ENCODE measurements around the gene XG.

Gene XG

DNA sequence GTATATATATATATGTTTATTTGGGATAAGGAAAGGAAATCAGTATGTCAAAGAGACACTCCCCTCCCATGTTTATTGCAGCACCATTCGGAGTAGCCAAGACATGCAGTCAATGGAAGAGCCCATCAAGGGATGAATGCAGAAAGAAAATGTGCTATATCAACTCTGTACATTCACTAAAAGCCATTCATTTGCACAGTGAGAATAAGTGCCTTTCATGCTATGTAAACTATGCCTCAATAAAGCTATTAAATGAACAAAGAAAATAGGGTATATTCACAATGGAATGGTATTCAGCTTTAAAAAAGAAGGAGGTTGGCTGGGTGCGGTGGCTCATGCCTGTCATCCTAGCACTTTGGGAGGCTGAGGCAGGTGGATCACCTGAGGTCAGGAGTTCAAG is 40.4 kb upstream of the XG start:
- TF ChIP-seq ZNF70 (CRISPR knock-in tag; IDR thresholded peaks at IDR 0.05) (no peak), RARB (CRISPR knock-in tag; IDR thresholded peaks at IDR 0.05) (no peak), CSDC2 (CRISPR knock-in tag; IDR thresholded peaks at IDR 0.05) (no peak), BACH2 (CRISPR knock-in tag; IDR thresholded peaks at IDR 0.05; ENCODE audit: borderline replicate concordance) (no peak), TOX (CRISPR knock-in tag; IDR thresholded peaks at IDR 0.05; ENCODE audit: borderline replicate concordance) (no peak), SNAI2 (CRISPR knock-in tag; IDR thresholded peaks at IDR 0.05) (no peak), ISL1 (CRISPR knock-in tag; IDR thresholded peaks at IDR 0.05) (no peak), TSHZ2 (CRISPR knock-in tag; IDR thresholded peaks at IDR 0.05) (no peak), PPARA (CRISPR knock-in tag; IDR thresholded peaks at IDR 0.05; ENCODE audit: borderline replicate concordance) (no peak), ZNF565 (CRISPR knock-in tag; conservative IDR thresholded peaks at IDR 0.05; ENCODE audit: low read depth) (no peak), ZFP30 (CRISPR knock-in tag; IDR thresholded peaks at IDR 0.05) (no peak), TCF4 (CRISPR knock-in tag; IDR thresholded peaks at IDR 0.05; ENCODE audit: borderline replicate concordance) (no peak), GLIS3 (CRISPR knock-in tag; IDR thresholded peaks at IDR 0.05) (no peak)
- TF ChIP-seq, protein P1, sequence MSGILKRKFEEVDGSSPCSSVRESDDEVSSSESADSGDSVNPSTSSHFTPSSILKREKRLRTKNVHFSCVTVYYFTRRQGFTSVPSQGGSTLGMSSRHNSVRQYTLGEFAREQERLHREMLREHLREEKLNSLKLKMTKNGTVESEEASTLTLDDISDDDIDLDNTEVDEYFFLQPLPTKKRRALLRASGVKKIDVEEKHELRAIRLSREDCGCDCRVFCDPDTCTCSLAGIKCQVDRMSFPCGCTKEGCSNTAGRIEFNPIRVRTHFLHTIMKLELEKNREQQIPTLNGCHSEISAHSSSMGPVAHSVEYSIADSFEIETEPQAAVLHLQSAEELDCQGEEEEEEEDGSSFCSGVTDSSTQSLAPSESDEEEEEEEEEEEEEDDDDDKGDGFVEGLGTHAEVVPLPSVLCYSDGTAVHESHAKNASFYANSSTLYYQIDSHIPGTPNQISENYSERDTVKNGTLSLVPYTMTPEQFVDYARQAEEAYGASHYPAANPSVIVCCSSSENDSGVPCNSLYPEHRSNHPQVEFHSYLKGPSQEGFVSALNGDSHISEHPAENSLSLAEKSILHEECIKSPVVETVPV (CRISPR knock-in tag; IDR thresholded peaks at IDR 0.05): no peak
- TF ChIP-seq, protein P2, sequence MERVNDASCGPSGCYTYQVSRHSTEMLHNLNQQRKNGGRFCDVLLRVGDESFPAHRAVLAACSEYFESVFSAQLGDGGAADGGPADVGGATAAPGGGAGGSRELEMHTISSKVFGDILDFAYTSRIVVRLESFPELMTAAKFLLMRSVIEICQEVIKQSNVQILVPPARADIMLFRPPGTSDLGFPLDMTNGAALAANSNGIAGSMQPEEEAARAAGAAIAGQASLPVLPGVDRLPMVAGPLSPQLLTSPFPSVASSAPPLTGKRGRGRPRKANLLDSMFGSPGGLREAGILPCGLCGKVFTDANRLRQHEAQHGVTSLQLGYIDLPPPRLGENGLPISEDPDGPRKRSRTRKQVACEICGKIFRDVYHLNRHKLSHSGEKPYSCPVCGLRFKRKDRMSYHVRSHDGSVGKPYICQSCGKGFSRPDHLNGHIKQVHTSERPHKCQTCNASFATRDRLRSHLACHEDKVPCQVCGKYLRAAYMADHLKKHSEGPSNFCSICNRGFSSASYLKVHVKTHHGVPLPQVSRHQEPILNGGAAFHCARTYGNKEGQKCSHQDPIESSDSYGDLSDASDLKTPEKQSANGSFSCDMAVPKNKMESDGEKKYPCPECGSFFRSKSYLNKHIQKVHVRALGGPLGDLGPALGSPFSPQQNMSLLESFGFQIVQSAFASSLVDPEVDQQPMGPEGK (CRISPR knock-in tag; IDR thresholded peaks at IDR 0.05; ENCODE audit: borderline replicate concordance): no peak
- TF ChIP-seq, protein P3, sequence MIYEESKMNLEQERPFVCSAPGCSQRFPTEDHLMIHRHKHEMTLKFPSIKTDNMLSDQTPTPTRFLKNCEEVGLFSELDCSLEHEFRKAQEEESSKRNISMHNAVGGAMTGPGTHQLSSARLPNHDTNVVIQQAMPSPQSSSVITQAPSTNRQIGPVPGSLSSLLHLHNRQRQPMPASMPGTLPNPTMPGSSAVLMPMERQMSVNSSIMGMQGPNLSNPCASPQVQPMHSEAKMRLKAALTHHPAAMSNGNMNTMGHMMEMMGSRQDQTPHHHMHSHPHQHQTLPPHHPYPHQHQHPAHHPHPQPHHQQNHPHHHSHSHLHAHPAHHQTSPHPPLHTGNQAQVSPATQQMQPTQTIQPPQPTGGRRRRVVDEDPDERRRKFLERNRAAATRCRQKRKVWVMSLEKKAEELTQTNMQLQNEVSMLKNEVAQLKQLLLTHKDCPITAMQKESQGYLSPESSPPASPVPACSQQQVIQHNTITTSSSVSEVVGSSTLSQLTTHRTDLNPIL (CRISPR knock-in tag; IDR thresholded peaks at IDR 0.05; ENCODE audit: low read depth): no peak
- TF ChIP-seq, protein P4, sequence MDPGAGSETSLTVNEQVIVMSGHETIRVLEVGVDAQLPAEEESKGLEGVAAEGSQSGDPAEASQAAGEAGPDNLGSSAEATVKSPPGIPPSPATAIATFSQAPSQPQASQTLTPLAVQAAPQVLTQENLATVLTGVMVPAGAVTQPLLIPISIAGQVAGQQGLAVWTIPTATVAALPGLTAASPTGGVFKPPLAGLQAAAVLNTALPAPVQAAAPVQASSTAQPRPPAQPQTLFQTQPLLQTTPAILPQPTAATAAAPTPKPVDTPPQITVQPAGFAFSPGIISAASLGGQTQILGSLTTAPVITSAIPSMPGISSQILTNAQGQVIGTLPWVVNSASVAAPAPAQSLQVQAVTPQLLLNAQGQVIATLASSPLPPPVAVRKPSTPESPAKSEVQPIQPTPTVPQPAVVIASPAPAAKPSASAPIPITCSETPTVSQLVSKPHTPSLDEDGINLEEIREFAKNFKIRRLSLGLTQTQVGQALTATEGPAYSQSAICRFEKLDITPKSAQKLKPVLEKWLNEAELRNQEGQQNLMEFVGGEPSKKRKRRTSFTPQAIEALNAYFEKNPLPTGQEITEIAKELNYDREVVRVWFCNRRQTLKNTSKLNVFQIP (CRISPR knock-in tag; IDR thresholded peaks at IDR 0.05; ENCODE audit: borderline replicate concordance, low read depth): no peak
- no peak for ATAC-seq

GRCh38 chrX:2712428-2712827 is 39.4 kb upstream of the XG start:
- TF ChIP-seq ZC3H10 (CRISPR knock-in tag; IDR thresholded peaks at IDR 0.05) (no peak), ISL1 (CRISPR knock-in tag; IDR thresholded peaks at IDR 0.05) (no peak), ZNF8 (CRISPR knock-in tag; IDR thresholded peaks at IDR 0.05) (no peak), OSR1 (CRISPR knock-in tag; IDR thresholded peaks at IDR 0.05) (no peak), BACH2 (CRISPR knock-in tag; IDR thresholded peaks at IDR 0.05; ENCODE audit: borderline replicate concordance) (no peak), RARB (CRISPR knock-in tag; IDR thresholded peaks at IDR 0.05) (no peak), ZNF565 (CRISPR knock-in tag; conservative IDR thresholded peaks at IDR 0.05; ENCODE audit: low read depth) (no peak), GLIS3 (CRISPR knock-in tag; IDR thresholded peaks at IDR 0.05) (no peak), SNAI2 (CRISPR knock-in tag; IDR thresholded peaks at IDR 0.05) (no peak), ZNF70 (CRISPR knock-in tag; IDR thresholded peaks at IDR 0.05) (no peak)
- TF ChIP-seq, protein P1 (CRISPR knock-in tag; IDR thresholded peaks at IDR 0.05): no peak
- TF ChIP-seq, protein P4 (CRISPR knock-in tag; IDR thresholded peaks at IDR 0.05; ENCODE audit: borderline replicate concordance, low read depth): no peak
- no peak for ATAC-seq

Data from SK-N-SH treated with all-trans-retinoic acid at 6 μM for 48 hours (cell line).